SU-DHL-6 (cell line): ENCODE data around the gene SLC12A8.

ENCODE experiments used
- EZH2phosphoT487 ChIP-seq: fragments of 200-600 bp; sonication (generic), shearing (Covaris generic); conservative IDR thresholded peaks from 2 replicates; pipeline ENCODE4 v1.6.1; 2018; ENCODE audit warnings: mild to moderate bottlenecking, antibody characterized with exemption, low read length, moderate library complexity, mixed read lengths
- TF ChIP-seq, protein P1 (sequence below): fragments of 200-600 bp; sonication (generic); IDR thresholded peaks from one replicate; pipeline ENCODE4 v1.5.1; 2017; ENCODE audit warnings: antibody characterized with exemption, mild to moderate bottlenecking, low read length, moderate library complexity; ENCODE audit not compliant: insufficient read depth, poor library complexity, severe bottlenecking

DNA sequence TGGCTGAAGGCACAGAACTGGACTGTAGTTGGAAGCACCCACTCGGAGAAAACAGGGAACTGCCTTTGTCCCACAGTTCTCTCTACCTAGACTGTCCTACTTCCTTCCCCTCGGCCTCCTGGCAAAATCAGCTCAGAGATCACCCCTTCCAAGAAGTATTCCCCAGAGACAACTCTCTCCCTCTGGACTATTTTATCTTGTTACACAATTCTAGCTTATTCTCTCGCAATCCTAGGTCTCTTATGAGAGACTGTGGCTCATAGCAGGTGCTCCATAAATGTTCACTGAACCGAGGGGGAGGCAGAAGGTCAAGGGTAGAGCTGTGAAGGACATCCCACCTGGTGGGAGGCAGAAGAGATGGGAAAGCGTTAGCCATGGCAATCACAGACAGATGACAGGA, 167.4 kb downstream of the SLC12A8 start:
- TF ChIP-seq, protein P1, sequence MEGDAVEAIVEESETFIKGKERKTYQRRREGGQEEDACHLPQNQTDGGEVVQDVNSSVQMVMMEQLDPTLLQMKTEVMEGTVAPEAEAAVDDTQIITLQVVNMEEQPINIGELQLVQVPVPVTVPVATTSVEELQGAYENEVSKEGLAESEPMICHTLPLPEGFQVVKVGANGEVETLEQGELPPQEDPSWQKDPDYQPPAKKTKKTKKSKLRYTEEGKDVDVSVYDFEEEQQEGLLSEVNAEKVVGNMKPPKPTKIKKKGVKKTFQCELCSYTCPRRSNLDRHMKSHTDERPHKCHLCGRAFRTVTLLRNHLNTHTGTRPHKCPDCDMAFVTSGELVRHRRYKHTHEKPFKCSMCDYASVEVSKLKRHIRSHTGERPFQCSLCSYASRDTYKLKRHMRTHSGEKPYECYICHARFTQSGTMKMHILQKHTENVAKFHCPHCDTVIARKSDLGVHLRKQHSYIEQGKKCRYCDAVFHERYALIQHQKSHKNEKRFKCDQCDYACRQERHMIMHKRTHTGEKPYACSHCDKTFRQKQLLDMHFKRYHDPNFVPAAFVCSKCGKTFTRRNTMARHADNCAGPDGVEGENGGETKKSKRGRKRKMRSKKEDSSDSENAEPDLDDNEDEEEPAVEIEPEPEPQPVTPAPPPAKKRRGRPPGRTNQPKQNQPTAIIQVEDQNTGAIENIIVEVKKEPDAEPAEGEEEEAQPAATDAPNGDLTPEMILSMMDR = no peak
- no peak for TF ChIP-seq EZH2phosphoT487
